ENCODE measurements around the gene MESD.

Gene MESD

GRCh38 chr15:80992441-80992840 lies 2.8 kb upstream of the MESD start:
- TF ChIP-seq, protein P1, sequence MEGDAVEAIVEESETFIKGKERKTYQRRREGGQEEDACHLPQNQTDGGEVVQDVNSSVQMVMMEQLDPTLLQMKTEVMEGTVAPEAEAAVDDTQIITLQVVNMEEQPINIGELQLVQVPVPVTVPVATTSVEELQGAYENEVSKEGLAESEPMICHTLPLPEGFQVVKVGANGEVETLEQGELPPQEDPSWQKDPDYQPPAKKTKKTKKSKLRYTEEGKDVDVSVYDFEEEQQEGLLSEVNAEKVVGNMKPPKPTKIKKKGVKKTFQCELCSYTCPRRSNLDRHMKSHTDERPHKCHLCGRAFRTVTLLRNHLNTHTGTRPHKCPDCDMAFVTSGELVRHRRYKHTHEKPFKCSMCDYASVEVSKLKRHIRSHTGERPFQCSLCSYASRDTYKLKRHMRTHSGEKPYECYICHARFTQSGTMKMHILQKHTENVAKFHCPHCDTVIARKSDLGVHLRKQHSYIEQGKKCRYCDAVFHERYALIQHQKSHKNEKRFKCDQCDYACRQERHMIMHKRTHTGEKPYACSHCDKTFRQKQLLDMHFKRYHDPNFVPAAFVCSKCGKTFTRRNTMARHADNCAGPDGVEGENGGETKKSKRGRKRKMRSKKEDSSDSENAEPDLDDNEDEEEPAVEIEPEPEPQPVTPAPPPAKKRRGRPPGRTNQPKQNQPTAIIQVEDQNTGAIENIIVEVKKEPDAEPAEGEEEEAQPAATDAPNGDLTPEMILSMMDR (IDR thresholded peaks at IDR 0.05; ENCODE audit: low read depth, low read length): no peak
- in situ Hi-C loops (cut with HindIII; ENCODE audit: low sequenced_read_pairs): no loop called here
- H3K4me3 ChIP-seq (ENCODE audit: low read depth, low read length): no peak overlapping the region
- DNase-seq (ENCODE audit: low read depth, low spot score): no peak

- TF ChIP-seq, protein P1 (IDR thresholded peaks at IDR 0.05; ENCODE audit: low read depth, low read length): no peak
- DNase-seq (ENCODE audit: low read depth, low spot score): no peak
- in situ Hi-C loops (cut with HindIII; ENCODE audit: low sequenced_read_pairs): no loop called here
These were observed 2.4 kb upstream of the MESD start for GRCh38 chr15:80992006-80992405.

DNA sequence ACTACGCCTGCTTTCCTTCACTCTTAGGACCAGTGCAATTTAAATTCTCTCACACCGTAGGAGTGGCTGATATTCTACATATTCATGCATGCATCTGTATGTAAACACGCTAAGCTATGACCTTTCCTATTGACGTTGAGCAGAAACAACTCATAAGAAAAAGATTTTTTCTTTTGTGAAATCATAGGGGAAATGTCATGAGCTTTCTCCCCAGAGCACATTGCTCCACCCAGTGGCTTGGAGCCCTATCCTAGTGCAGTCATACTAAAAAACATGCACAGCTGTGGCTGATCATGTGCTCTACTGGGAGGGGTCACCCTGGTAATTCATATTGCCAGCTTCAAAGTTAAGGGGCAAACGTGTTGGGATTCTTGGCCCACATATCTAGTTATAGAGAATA lies 1.8 kb upstream of the MESD start:
- in situ Hi-C loops (cut with HindIII; ENCODE audit: low sequenced_read_pairs): no loop called here
- no peak overlapping the region for H3K4me3 ChIP-seq (ENCODE audit: low read depth, low read length)
- DNase-seq (ENCODE audit: low read depth, low spot score): no peak

More at GRCh38 chr15:80992006-80992405, 2.4 kb upstream of the MESD start:
- no peak overlapping the region for H3K4me3 ChIP-seq (ENCODE audit: low read depth, low read length)

GRCh38 chr15:80990955-80991354 lies 1.3 kb upstream of the MESD start:
- H3K4me3 ChIP-seq (ENCODE audit: low read depth, low read length): no peak overlapping the region
- in situ Hi-C loops (cut with HindIII; ENCODE audit: low sequenced_read_pairs): no loop called here
- no peak for DNase-seq (ENCODE audit: low read depth, low spot score)
- TF ChIP-seq, protein P1 (IDR thresholded peaks at IDR 0.05; ENCODE audit: low read depth, low read length): no peak

More for the DNA sequence above, 1.8 kb upstream of the MESD start:
- TF ChIP-seq, protein P1 (IDR thresholded peaks at IDR 0.05; ENCODE audit: low read depth, low read length): no peak

DNA sequence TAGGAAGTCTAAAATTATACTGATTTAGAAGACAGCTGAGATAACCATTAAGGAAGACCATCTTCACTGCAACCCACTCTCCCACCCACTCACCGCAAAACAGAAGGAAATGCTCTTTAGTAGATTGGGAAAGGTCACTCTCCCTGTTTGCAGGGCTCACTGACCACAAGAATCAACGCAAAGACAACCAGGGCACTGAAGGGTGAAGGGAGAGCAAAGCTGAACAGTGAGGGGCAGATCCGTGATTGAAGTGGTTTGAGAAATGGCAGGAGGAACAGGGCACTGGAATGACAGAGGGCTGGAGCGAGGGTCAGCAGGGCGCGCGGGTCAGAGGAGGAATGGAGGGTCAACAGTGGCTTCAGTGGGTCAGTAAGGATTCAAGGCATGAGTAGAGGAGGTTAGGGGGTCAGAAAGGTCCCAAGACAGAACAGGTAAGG lies 520 bp downstream of the MESD start:
- TF ChIP-seq, protein P1 (IDR thresholded peaks at IDR 0.05; ENCODE audit: low read depth, low read length): no peak
- no peak for DNase-seq (ENCODE audit: low read depth, low spot score)
- in situ Hi-C loops (cut with HindIII; ENCODE audit: low sequenced_read_pairs): no loop called here
- peak overlapping the region; percentile 97 for H3K4me3 ChIP-seq (ENCODE audit: low read depth, low read length)

DNA sequence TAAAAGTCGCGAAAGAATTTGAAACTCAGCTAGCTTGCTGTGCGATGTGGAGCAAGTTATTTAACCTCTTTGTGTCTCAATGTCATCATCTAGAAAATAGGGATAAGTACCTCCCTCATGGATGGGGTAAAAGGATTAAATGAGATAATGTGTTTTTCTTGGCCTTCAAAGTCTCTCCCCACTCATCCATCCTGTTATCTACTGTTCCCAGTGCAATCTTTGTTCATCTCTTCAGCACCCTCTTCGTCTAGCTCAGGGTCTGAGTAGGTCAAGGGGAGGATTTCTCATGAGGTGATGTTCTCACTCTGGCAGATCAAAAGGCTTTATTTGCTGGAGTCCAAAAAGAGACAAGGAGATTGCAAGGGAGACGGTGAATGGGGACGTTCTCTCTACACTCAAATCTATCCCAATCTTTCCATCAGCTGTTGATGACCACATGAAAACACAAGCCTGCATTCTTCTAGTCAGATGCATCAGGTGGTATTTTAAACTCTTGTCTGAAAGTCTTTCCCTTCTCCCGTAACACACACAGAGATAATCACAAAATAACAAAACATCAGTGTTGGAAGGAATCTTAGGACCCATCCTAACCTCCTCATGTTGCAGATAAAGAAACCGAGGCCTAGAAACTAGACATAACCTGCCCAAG lies 1.3 kb downstream of the MESD start:
- TF ChIP-seq, protein P1 (IDR thresholded peaks at IDR 0.05; ENCODE audit: low read depth, low read length): no peak
- in situ Hi-C loops (cut with HindIII; ENCODE audit: low sequenced_read_pairs): no loop called here
- peak overlapping the region; percentile 97 for H3K4me3 ChIP-seq (ENCODE audit: low read depth, low read length)
- DNase-seq (ENCODE audit: low read depth, low spot score): no peak
